NCI-H1417 treated with DMSO at 0.1 percent for 48 hours (cell line): ENCODE results near the gene ENO3.

Source experiments
- DNase-seq: peaks from one replicate; lab custom pipeline; 2025; lab: John Stamatoyannopoulos, UW

Gene ENO3

DNA sequence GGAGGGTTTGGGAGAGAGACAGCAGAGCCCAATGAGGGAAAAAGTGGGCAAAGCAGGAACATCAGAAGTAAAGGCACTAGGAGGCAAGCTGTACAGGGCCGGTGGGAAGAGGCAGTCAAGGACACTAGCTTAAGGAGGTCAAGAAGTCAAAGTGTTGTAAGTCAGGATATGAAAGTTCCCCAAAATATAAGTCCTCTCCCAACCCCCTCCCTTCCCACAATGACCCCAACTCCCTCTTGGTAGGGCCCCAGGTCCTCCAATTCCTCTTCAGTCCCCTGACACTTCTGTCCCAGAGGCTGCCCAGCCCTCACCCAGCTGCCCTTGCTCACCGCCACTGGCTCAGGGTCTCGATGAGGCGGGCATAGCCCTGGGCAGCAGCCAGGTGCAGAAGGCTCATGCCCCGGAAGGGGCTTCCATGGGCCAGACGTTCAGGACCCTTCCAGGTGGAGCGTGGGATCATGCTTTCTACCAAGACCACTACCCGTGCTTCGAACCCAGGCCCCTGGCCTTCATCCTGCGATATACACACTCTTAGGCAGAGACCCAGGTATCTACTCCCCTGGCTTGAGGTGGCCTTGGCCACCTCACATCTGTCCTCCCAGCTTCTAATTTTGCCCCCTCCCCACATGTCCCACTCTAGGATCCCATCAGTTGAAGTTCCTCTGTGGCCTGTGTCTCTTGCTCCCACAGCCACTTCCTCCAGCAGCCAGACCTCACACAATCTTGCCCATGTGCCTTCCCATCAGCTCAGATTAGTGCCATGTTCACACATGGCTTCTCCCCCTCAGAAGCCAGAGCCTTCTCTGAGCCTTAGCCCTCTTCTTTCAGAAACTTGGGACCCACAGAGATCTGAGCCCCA is 22.6 kb downstream of the ENO3 start:
- no peak for DNase-seq

DNA sequence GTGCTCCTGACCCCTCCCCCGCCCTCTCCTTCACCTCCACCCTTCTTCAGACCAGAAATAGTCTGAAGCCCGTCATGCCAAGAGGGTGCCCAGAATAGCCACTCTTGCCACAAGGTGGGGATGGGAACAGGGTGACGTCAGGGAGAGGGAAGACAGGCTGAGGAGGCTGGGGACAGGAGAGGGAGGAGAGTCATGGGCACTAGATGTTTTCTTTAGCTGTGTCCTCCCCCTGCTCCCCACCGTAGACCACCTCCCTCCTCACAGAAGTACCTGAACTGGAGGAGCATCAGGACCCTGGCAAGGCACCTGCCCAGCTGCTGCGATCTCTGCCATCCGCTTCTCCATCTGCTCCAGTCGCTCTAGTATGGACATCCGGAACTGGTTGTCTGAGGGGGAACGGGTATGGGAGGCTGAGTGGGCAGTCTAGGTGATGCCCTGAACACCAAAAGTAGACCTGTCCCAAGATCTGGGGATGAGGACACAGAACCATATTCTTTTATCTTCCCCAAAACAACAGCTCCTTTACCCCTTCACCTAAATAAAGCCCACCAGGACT is 23.3 kb downstream of the ENO3 start:
- no peak for DNase-seq

DNA sequence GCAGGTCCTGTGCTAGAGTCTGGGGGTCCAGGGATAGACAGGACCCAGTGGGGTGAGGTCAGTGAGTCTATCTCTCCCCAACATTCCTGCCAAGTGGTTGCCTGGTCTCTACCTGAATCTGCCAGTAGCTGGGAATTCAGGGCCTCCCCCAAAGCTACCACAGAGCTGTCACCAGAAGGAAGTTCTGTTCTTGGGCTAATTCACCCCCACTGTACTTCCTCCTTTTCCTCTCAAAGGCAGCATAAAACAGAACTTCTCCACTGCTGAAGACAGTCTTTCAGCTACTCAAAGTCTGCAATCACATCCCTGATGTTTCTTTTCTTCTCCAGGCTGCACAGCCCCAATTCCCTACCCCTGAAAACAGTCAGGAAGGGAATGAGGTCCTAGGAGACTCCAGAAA is 27.8 kb downstream of the ENO3 start:
- no peak for DNase-seq

DNA sequence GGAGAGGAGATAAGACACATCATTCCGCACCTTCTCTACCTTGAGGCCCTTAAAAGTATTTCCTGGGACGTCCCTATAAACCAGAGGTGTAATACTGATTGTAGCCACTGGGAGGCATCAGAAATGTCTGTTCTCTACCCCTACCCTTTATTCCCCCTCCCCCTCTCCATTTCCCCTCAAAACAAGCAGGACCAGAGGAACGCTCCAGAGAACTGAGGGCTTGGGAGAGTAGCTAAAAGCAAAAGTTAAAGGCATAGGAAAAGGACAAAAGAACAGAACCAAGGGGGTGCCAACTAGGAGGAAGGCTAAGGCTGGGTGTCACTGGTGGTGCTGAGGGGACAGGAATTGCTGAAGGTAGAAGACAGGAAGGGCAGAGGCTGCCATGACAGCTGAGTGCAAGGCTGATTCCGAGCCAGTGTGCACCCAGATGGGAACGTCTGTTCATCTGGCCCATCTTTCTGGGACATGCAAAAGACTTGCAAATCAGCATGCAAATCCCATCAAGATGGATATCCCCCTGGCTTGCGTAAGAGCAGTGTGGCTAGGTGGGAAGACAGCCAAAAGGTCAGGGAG is 29.8 kb downstream of the ENO3 start:
- no peak for DNase-seq

DNA sequence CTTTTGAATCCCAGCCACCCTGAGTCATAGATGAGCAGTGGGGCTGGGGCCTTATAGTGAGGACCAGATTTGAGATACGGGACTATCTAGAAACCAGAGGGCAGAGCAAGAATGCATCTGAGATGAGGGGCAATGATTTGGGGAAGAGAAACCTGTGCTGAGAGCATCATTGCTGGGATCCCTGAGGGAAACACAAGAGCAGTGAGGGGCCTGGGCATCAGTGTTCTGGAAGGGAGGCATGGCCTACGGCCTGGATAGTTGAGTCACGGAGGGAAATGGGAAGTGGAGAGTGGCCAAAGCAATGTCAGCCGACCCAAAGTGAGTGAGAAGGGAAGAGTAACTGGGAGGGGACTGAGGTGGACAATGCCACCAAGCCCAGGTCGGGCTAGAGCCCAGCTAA is 31.4 kb downstream of the ENO3 start:
- DNase-seq = no peak

DNA sequence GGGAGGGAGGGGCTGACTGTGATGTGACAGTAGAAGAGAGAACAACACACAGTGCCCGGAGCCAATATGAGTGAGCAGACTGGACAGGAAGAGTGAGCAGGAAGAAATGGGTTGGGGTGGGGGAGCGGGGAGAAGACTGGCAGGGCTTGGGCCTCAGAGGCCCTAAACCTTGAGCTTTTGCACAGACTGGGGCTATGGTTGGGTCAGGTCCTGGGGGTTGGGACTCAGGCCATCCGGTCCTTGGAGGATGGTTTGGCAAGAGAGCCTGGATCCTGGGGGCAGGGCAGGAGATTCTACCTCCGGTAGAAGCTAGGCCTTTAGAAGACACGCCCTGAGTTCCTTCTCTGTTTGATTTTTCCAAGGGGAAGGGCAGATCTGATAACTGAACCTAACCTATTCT is 35.5 kb downstream of the ENO3 start:
- no peak for DNase-seq

DNA sequence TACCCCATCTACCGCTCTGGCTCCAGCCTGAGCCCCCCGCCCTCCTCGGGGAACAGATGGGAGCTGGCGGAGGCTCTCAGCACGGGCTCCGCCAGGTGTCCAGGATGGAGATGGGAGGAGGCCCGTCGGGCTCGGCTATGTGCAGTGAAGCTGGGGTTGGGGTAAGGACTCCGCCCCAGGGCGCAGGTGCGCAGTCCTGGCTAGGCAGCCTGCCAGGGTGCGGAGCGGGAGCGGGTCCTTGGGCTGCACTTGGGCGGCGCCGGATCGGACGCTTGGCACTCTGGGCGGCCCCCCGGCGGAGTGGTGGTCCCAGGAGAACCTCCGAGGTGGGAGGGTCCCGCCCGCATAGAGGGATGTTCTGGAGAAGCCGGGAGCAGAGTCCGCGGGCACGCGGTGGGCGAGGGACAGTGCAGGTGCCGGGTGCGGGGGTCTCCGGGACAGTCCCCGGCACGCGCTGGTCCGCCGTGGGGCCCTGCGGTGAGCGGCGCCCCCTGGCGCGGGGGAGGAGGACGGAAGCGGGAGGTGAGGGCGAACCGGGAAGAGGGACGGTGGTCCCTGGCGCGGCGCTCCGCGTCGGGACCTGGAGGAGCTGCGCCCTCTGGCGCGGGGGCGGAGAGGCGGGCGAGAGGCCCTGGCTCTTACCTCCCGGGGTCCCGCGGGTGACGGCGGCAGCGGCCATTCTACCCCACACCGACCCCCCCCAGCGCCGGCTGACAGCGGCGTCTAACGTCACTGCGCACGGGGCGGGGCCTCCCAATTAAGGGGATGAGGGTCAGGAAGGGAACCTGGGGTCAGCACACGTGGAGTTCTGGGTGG is 36.2 kb downstream of the ENO3 start, which contains the start of gene CAMTA2:
Gene CAMTA2 (minus strand): TSS at position 725 of the 816 bp plus-strand sequence. CDS start 1,453 bp downstream, outside the sequence.
- DNase-seq = no peak

DNA sequence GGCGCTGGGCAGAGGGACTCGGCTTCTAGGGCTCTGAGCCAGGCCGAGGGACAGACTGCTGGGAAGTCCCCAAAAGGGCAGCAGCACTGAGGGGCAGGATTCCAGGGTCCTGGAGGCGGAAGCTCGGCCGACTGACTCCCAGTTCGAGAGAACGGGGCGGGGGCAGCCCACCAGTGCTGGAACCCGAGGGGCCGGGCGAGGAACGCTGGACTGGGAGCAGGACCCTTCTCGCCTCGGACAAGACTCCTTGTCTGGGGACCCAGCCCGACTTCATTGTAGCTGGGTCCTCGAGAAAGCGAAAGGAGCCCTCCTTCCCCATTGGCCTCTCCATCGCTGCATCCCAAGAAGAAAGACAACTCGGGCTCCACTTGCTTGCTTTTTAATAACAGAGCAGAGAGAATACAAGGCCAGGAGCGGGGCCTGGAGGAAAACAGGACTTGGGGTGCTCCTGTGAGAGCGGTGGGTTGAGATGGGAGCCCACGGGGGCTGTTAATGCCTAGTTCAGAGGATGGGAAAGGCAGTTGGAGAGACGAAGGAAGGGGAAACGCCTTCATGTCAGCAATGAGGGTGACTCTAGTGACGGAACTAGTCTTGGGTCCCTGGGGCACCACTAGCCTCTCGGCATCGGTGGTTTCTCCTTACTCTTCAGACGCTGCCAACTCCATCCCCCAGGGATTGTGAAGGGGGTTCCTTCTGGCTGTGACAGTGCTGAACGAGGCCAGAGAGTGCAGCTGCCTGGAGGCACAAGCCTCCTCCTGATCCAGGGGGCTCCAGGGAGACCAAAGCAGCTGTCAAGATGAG is 37.0 kb downstream of the ENO3 start:
- DNase-seq = no peak

DNA sequence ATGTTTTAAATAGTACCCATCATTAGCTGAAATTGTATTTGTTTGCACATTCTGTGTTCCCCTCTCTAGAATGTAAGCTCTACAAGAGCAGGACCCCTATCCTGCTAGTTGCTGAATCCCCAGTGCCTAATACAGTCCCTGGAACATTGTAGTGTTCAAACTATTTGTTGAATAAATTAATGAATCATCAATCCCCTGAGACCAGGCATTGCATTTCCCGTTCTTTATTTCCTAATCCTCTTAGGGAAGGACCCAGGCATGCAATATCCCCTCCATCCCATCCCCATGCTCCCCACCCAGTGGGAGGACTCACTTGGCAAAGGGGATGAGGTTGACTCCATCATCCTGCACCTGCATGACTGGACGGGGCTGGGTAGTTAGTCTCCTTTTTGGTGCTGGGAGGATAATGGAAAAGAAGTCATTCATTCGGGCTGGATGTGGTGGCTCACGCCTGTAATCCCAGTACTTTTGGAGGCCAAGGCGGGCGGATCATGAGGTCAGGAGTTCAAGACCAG is 43.2 kb downstream of the ENO3 start:
- no peak for DNase-seq

DNA sequence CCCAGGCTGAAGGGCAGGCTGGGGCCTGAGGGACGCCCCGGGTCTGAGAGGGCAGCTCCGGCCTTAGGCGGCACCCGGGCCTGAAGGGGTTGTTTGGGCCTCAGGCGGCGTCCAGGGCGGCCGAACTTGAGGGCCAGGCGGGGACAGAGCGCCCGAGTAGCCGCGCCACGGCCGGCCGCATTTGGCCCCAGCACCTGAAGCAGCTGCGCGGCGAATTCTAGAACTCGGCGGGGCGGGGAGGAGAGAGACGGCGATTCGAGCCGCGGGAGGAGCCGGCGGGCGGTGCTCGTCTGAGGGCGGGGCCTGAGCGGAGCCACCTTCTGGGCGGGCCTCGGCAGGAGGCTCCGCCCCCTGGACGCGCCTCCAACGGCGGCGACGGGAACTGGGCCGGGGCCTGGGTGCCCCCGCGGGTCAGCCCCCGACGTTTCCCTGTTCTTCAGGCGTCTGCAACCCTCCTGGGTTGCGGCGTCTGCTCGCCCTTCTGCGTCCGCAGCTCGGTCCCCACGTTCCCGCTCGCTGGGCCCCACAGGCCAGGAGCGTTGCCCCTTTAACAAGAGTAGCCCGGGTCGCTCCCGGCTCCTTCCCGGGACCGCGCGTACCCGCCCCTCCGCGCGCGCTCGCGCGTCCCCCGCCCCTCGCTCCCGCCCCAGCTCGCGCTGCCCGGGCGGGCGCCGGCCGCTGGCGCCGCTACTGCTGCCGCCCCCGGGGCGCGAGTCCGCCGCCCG is 46.5 kb downstream of the ENO3 start, which contains the start of the genes INCA1 and KIF1C:
Gene INCA1 (minus strand): TSS at position 221 of the 725 bp plus-strand sequence. CDS start 3,085 bp downstream, outside the sequence.
Gene KIF1C (plus strand): TSS at position 649 of the 725 bp plus-strand sequence. CDS start 2,297 bp downstream, outside the sequence.
- DNase-seq = no peak

DNA sequence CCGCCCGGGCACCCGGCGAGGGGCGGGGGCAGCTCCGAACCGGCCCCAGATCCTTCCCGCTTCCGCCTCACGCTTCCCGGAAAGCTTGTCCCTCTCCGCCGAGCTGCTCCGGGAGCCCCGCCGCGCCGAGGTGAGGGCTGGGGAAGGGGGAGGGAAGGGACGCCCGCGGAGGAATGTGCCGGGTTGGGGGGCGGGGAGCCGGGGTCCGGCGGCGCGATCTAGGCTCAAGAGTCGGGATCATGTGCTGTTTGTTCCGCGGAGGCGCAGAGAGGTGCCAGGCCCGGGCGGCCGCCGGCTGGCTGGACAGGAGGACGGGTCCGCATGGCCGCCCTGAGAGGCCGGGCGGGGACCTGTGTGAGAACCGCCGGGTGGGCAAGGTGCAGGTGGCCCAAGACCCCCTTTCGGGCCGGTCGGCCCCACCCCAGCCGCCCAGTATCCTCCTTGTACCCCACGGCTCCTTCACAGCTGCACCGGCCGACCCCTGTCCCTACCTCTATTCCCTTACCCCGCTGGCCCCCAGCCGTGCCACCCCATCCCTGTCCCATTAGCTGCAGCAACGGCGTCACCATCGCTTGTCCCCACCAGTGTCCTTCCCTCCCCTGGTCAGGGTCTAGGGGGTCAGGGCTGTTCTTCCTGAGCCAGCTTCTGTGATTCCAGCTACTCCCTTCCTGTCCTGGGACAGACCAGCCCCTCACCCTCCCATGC is 47.3 kb downstream of the ENO3 start:
- no peak for DNase-seq

DNA sequence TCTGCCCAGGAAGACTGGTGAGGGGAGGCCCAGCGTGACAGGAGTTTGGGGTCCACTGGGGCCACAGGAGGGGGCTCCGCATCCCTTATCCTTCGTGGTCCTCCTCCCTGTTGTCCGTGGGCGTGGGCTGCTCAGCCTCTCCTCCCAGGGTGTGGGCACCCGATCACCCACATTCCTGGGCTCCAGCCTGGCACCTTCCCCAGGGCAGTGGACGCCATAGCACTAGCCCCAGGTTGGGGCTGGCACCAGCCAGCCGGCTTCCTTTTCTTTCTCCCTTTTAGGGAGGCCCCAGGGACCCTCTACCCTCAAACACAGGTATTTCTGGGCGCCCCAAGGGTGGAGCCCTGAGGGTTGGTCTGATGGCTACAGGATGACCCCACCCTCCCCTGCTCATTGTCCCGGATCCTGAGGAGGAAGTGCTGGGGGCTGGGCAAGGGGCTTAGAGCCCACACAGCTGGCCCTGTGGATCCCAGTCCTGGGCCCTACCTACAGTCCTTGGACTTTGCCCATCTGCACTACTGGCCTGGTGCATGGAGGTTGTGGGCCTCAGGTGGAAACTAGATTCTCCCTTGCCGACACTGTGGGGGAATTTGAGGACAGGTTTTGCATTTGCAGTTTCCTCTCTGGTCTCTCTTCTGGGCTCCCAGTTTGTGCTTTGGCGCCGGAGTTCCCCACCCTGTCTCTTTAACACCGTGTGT is 48.0 kb downstream of the ENO3 start:
- DNase-seq = no peak

DNA sequence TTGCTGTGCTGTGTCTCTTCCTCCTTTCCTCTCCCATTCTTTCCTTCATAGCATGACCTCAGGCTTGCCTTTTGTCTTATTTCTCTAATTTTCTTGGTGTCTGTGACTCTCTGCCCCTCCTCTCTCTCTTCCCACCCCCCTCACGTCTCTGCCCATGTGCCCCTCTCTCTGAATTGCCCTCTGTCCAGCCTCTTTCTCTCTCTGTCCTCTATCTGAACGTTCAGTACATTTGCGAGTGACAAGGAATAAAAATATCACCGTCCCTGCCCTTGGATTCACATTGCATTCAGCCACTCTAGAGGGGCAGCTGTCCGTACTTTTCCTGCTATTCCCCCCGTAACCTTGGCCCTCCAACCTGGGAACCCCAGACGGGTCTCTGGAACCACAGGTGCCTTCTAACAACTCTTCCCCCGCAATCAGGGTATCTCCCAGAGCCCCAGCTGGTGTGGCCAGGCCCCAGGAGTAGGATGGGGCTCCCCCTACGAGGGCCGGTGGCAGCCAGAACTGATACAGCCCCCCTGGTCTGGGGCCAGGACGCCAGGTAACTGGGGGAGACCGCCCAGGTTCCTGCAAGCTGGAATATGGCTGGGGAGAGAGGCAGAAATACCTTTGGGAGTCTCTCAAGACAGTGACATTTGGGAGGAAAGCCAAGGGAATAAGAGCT is 48.6 kb downstream of the ENO3 start:
- DNase-seq = no peak

DNA sequence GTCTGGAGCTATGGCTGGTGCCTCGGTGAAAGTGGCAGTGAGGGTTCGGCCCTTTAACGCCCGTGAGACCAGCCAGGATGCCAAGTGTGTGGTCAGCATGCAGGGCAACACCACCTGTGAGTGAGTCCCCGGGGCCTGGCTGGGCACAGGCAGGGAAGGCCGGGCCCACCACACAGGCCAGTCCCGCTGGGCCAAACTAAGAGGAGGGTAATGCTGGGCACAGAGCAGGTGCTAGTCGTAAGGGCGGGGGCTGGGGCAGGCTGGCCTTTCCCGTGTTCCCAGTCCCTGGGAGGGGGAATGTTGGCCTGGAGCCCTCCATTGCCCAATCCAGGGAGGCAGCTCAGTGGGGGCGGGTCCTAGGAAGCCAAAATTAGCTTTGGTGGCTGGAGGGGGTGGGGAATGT is 49.3 kb downstream of the ENO3 start:
- DNase-seq = no peak

DNA sequence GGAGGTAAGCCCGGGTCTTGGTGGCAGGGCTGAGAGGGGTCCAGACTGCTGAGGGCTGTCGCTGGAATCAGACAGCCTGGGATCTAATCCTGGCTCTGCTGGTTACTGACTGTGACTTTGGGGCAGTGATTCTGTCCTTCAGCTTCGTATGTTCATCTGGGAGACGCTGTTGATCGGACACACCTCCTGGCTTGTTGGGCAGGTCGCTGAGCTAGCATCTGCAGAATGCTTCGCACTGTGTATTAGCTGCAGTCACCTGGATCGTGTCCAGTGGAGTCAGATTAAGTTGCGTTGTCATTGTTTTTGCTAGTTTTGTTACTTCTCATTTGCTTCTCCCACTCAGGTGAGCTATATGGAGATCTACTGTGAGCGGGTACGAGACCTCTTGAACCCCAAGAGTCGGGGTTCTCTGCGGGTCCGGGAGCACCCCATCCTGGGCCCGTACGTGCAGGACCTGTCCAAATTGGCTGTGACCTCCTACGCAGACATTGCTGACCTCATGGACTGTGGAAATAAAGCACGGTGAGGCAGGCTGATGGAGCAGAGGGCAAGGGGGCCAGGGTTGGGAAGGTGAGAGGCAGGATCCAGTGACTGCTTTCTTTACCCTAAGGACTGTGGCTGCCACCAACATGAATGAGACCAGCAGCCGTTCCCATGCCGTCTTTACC is 51.3 kb downstream of the ENO3 start:
- DNase-seq = no peak

DNA sequence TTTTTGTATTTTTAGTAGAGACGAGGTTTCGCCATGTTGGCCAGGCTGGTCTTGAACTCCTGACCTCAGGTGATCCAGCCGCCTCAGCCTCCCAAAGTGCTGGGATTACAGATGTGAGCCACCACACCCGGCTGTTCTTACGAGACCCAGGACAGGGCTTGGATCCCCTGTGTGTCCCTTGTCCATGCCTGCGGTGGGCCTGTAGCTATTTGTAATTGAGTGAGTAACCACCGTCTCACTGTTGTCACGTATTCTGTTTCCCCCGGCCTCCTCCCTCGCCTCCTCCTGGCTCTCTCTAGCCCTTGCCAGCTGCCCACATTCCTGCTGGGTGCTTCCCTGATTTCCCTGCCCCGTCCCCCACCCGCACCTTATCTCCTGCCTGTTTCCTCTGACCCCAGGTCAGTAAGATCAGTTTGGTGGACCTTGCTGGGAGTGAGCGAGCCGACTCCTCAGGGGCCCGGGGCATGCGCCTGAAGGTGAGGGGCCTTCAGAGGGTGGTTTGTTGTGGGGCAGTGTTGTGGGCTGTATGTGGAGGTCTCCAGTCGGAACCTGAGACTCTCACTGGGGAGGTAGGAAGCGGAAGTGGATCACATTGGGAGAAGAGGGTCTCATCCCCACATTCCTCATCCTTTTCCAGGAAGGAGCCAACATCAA is 52.4 kb downstream of the ENO3 start:
- no peak for DNase-seq
